Measurements from ENCODE around the gene DENND6B.

The DENND6B gene

DNA sequence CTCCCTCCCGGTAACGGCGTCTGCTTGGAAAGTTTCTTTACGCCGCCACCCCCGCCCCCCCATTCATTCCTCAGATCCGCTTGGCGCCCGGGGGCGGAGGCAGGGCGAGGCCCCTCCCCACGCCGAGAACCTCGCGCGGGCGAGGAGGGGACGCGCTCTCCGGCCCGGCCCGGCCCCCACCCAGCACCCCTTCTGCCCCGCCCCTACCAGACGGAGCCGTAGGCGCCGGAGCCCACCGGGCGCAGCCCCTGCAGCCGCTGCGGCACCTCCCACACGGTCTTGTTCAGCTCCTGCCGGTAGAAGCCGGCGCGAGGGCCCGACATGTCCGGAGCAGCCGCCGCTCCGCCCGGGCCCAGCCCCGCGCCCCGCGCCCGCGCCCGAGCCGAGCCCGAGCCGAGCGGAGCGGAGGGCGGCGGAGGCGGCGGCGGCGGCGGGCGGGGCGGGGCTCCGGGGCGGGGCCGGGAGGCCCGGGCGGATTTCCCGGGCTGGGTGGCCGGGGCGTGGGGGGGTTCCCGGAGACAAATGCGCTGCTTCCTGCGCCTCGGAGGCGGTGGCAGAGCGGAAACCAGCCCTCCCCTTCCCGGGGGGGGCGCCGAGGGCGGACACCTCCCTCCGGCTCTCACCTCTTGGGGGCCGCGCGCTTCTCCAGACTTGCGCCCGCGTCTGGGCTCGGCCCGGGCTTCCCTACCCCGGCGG lies 56.7 kb downstream of the DENND6B start, which contains the start of gene MAPK11:
Gene MAPK11 (minus strand): TSS at position 411 of the 696 bp plus-strand sequence. CDS start 88 bp downstream, at position 323.
- TF ChIP-seq, protein P1, sequence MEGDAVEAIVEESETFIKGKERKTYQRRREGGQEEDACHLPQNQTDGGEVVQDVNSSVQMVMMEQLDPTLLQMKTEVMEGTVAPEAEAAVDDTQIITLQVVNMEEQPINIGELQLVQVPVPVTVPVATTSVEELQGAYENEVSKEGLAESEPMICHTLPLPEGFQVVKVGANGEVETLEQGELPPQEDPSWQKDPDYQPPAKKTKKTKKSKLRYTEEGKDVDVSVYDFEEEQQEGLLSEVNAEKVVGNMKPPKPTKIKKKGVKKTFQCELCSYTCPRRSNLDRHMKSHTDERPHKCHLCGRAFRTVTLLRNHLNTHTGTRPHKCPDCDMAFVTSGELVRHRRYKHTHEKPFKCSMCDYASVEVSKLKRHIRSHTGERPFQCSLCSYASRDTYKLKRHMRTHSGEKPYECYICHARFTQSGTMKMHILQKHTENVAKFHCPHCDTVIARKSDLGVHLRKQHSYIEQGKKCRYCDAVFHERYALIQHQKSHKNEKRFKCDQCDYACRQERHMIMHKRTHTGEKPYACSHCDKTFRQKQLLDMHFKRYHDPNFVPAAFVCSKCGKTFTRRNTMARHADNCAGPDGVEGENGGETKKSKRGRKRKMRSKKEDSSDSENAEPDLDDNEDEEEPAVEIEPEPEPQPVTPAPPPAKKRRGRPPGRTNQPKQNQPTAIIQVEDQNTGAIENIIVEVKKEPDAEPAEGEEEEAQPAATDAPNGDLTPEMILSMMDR (IDR thresholded peaks at IDR 0.05) = no peak

DNA sequence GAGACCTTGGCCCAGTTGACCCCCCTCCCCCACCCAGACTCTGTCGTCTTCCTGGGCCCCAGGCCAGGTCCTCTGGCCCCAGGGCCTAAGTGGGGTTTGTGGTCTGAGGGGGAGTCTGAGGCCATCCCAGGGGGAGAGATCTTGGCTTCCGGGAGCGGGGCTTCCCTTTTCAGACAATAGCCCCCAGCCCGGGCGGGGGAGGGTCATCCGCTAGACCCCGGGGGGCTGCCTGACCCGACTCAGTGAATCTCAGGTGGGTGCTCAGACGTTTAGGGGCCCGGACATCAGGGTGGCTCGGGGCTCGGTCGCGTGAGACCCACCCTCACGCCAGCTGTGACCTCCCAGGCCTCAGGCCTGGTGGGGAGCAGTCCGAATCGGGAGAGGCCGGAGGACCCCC lies 57.2 kb downstream of the DENND6B start:
- TF ChIP-seq, protein P1 (IDR thresholded peaks at IDR 0.05) = no peak

DNA sequence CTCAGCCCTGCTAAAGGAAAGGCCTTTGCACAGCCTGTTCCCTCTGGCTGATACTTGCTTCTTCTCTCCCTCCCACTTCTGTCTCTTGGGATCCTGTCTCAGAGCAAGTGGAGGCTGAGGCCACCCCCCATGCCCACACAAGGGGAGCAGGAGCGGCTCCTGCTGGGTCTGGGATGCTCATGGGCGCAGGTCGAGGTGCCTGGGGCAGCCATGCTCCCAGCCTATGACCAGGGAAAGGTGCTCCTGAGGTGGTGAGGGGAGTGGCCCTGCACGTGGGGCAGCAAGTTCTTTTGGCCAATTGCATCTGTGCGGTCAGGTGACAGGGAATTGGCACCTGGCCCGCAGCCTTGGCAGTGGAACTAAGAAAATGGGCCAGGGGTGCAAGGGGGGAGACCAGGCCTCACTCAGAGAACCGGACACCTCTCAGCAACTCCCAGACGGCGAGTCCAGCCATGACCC lies 58.1 kb downstream of the DENND6B start:
- TF ChIP-seq, protein P1 (IDR thresholded peaks at IDR 0.05) = no peak

DNA sequence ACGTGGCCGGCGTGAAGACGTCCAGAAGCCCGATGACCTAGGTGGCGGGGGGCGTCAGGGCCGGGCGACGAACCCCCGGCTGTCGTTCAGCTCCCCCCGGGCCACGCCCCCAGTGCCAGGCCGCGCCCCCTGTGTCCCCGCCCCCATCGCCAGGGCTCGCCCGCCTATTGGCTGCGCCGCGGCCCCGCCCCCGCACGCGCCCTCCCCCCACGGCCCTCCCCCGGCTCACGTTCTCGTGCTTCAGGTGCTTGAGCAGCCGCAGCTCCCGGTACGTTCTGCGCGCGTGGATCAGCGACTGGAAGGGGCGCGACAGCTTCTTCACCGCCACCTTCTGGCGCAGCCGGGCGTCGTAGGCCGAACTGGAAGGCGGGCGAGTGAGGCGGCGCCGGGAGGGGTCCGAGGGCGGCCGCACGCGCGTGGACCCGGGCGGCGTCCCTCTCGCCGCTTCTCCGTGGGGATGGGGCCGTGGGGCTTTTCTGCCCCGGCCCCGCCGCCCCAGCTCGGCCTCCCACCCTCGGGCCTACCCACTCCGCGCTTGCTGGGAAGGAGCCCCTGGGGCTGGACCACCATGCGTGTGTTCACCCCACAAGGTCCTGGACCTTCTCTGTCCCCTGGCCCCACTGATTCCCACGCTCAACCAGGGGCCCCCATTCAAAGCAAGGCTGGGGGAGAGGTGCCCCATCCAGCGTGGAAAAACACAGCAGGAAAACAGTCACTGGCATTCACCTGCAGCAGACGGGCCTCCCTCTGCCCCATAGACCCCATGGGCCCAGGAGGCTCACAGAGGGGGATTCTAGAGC lies 59.0 kb downstream of the DENND6B start:
- TF ChIP-seq, protein P1 (IDR thresholded peaks at IDR 0.05) = no peak

DNA sequence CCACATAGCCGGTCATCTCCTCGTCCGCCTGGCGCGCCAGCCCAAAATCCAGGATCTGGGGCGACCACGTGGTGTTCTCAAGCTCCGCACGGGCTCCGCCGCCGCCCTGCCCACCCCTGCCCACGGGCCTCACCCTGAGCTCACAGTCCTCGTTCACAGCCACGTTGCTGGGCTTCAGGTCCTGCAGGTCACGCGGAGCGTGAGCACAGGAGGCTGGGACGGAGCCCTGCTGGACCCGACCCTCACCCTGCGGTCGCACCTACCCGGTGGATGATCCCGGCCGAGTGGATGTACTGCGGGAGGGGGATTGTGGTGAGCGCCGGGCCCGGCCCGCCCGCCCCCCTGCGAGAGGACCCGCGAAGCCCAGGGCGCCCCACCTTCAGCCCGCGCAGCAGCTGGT lies 59.8 kb downstream of the DENND6B start:
- TF ChIP-seq, protein P1 (IDR thresholded peaks at IDR 0.05) = no peak

DNA sequence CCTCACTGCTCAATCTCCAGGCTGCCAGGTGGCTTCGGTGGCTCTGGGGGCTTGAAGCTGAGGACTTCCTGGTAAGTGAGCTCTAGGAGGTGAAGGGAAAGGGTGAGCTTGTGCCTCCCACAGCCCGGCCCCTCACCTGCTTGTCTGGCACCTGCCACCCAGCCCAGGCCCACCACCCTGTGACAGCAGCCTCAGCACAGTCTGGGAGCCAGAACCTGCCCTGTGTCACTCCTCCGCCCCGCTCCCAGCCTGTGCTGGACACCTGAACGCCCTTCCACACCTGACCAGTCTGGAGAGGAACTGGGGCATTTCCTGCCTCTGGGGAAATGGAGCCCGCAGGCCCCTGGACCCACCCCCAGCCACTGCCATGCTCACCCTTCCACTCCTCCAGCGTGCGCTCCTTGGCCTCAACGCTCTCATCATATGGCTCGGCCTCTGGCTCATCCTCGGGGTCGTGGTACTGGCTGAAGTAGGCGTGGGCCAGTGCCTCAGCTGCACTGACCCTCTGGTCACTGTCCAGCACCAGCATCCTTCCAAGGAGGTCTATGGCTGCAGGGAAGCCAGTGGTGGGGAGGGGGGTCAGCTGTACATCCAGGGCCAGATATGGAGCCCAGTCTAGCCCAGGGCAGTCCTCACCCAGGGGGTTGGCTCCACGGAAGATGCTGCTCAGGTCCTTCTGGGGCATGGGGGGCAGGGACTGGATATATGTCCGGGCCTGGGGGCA lies 61.7 kb downstream of the DENND6B start:
- TF ChIP-seq, protein P1 (IDR thresholded peaks at IDR 0.05) = no peak

DNA sequence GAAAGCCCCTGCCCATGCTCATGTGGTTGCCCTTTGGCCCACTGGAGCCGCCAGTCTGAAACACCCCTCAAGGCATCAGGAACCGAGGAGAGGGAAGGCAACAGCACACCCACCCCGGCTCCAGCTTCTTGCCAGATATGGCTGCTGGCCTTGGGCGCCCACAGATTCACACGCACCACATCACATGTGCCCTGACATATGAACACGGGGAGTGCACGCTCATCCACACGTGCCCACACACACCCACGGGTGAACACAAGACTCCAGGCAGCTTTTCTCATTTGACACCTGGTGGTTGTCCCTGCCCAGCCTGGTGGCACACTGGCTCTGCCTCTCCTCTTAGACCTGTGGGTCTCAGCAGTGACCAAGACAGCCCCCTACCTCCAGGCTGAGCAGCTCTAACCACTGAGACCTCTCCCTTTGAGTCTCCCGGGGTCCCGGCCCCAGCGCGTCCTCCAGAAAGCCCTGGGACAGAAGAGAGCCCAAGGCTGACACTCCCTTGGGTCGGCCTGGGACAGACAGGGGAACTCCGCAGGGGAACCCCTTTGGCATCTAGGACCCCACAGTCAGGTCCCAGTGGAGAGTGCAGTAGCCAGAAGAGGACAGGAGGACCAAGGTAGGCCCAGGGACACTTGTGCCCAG lies 62.6 kb downstream of the DENND6B start:
- TF ChIP-seq, protein P1 (IDR thresholded peaks at IDR 0.05) = no peak

Measured in LNCAP (cell line).